ENCODE measurements around the gene ADCK1. TPM values are rescaled to one million over a fixed set of nuclear protein-coding genes. Genes with fewer than 3 reads are reported as not detected.
"Not testable (repeated sequence)": the region's sequence is repeated elsewhere in the genome, so short reads cannot be mapped to it uniquely, and the experiment has no call there.

Gene ADCK1
- total RNA-seq, 1 donor: 5.2 TPM

- H3K4me3 ChIP-seq (ENCODE audit: low read depth, low read length): no peak overlapping the region
- no peak for DNase-seq (ENCODE audit: low read depth)
- no peak for TF ChIP-seq CTCF (IDR thresholded peaks at IDR 0.05; ENCODE audit: insufficient read depth, low read length)
Measured at GRCh38 chr14:77914073-77914721, 114.3 kb downstream of the ADCK1 start.

DNA sequence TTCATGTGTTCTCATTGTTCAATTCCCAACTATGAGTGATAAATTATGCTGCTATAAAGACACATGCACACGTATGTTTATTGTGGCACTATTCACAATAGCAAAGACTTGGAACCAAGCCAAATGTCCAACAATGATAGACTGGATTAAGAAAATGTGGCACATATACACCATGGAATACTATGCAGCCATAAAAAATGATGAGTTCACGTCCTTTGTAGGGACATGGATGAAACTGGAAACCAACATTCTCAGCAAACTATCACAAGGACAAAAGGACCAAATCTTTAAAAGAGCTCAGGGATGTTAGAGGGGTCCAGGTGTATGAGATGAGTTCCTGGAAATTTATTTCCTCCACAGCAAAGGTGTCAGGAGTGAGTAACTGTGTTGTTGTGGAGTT, 115.5 kb downstream of the ADCK1 start:
- H3K4me3 ChIP-seq (ENCODE audit: low read depth, low read length); DNase-seq (ENCODE audit: low read depth): not testable (repeated sequence)

DNA sequence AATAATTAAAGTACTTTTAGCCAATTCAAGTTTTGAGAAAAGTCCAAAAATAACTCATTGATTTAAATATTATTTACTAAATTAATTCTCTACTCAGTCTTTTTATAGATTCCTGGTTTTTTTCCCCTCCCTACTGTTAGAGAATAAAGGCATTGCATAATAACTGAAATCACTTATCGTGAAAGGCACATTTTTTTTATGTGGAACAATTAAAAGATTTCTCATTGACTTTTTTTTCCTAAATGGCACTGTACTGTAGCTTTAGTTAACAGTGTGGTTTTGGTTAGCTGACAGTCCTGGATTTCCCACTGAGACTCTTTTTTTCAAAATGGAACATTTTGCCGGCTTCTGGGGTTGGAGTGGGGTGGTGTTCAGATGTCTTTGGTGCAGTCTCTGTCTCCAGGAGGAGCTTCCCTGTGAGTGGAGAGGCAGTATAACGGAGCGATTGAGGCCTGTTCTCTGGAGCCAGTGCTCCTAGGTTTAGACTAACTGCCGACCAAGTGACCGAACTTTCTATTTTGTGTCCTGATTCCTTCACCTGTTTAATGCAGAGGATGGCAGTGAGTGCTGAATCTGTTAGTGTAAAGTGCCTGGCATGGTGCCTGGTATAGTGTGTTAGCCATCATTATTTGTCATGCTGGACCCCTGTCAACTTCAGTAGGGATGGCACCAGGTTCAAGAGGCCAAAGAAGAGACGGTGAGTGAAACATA, 117.7 kb downstream of the ADCK1 start:
- DNase-seq (ENCODE audit: low read depth): no peak
- TF ChIP-seq CTCF (IDR thresholded peaks at IDR 0.05; ENCODE audit: insufficient read depth, low read length): no peak
- no peak overlapping the region for H3K4me3 ChIP-seq (ENCODE audit: low read depth, low read length)

DNA sequence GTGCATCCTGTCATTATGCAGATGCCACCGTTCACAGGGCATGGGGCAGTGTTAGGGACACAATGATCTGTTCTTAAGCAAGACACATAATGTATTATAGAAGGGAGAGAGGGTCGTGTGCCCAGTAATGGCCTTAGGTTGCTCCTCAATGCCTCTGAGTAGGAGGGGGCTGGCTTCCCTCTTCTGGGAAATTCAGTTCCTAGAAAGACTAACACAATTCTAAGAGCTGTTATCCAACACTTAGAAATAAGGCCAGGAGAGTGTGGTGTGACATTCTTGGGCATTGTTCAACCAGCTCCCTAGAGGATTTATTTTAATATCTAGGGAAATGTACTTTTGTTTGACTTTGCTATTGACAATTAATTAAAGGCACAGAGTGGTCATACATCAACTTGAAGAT, 118.5 kb downstream of the ADCK1 start:
- H3K4me3 ChIP-seq (ENCODE audit: low read depth, low read length): no peak overlapping the region
- TF ChIP-seq CTCF (IDR thresholded peaks at IDR 0.05; ENCODE audit: insufficient read depth, low read length): no peak
- no peak for DNase-seq (ENCODE audit: low read depth)

GRCh38 chr14:77920312-77920711, 120.4 kb downstream of the ADCK1 start:
- no peak for TF ChIP-seq CTCF (IDR thresholded peaks at IDR 0.05; ENCODE audit: insufficient read depth, low read length)
- no peak for DNase-seq (ENCODE audit: low read depth)
- H3K4me3 ChIP-seq (ENCODE audit: low read depth, low read length): no peak overlapping the region

GRCh38 chr14:77921818-77922217, 121.9 kb downstream of the ADCK1 start:
- H3K4me3 ChIP-seq (ENCODE audit: low read depth, low read length): no peak overlapping the region
- TF ChIP-seq CTCF (IDR thresholded peaks at IDR 0.05; ENCODE audit: insufficient read depth, low read length): no peak
- DNase-seq (ENCODE audit: low read depth): no peak

DNA sequence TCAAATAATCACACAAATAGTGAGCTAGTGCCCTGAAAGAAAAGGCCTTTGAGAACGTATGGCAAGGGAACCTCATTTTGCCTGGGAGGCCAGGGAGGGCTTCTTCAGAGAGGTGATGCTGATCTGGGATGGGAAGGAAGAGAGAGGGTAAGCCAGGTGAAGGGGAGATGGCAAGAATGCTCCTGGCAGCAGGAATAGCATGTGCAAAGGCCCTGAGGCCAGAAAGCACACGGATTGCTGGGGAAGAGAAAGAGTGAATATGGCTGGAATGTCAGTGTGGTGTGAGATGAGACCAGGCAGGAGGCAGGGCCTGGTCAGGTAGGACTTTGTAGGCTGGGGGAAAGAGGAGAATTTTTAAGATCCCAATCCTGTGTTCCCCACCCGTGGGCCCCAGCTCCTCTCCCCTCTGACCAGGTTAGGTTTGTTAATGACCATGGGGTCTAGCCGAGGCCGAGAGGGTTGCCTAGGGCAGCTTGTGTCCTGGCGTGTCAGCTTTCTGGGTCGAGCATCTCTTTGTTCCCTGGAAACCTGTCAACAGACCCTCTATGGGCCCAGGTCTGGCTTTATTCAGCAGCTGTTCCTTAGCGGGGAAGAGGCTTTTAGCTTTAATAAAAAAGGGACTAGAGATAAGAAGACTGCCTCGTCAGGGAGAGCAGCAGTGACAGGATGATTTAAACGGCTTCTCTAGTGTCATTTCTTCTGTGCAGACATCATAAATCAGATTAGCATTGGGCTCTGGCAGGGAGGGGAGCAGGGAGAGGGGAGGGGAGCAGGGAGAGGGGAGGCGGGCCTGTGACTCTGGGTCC, 123.4 kb downstream of the ADCK1 start:
- H3K4me3 ChIP-seq (ENCODE audit: low read depth, low read length): no peak overlapping the region
- no peak for DNase-seq (ENCODE audit: low read depth)
- TF ChIP-seq CTCF (IDR thresholded peaks at IDR 0.05; ENCODE audit: insufficient read depth, low read length): no peak
